ENCODE data around the gene KCNJ12.
"Not testable (repeated sequence)": the region's sequence is repeated elsewhere in the genome, so short reads cannot be mapped to it uniquely, and the experiment has no call there.

- TF ChIP-seq CREB1 (CRISPR knock-in tag; IDR thresholded peaks at IDR 0.05; ENCODE audit: low read depth); REST (IDR thresholded peaks at IDR 0.05; ENCODE audit: unreplicated experiment); CTCF (conservative IDR thresholded peaks at IDR 0.05; ENCODE audit: low read depth in 2 of 2); POLR2AphosphoS5 (IDR thresholded peaks at IDR 0.05; ENCODE audit: low read depth); EZH2 (IDR thresholded peaks at IDR 0.05; ENCODE audit: low read depth, unreplicated experiment); ZNF114 (CRISPR knock-in tag; IDR thresholded peaks at IDR 0.05); STAT1 (IDR thresholded peaks at IDR 0.05; ENCODE audit: unreplicated experiment); JUNB (IDR thresholded peaks at IDR 0.05; ENCODE audit: unreplicated experiment); ZNF331 (CRISPR knock-in tag; IDR thresholded peaks at IDR 0.05; ENCODE audit: low read depth): not testable (repeated sequence)
These were observed 58.8 kb downstream of the KCNJ12 start for GRCh38 chr17:21434976-21435375.

Data from GM23338 (cell line).